DND-41 (cell line): Measurements from ENCODE around the gene ALG9.

Experiments used
- ATAC-seq: fragments of 200-7000 bp; cut with Tn5 transposase; 3 replicates; pipeline ENCODE4 v1.9.1; 2021; ENCODE audit warnings: low read depth; ENCODE audit not compliant: insufficient read depth
- DNase-seq: peaks from one replicate; pipeline ENCODE4 v3.0.0-alpha.2; 2020
- H2AFZ ChIP-seq: 2 replicates; pipeline ENCODE4 v1.6.0; 2012; ENCODE audit warnings: low read depth, low read length
- H3K27ac ChIP-seq: 2 replicates; pipeline ENCODE4 v1.5.1; 2012; ENCODE audit warnings: low read length, inconsistent platforms
- H3K27me3 ChIP-seq: fragments of 200-600 bp; sonication (generic); 2 replicates; pipeline ENCODE4 v1.6.0; 2012; ENCODE audit warnings: low read length, mild to moderate bottlenecking, inconsistent platforms; ENCODE audit not compliant: insufficient read depth, poor library complexity
- H3K36me3 ChIP-seq: 2 replicates; pipeline ENCODE4 v1.5.1; 2012; ENCODE audit warnings: low read length, inconsistent platforms; ENCODE audit not compliant: insufficient read depth
- H3K4me1 ChIP-seq: 2 replicates; pipeline ENCODE4 v1.5.1; 2012; ENCODE audit warnings: mild to moderate bottlenecking, low read length; ENCODE audit not compliant: insufficient read depth
- H3K4me2 ChIP-seq: 2 replicates; pipeline ENCODE4 v1.6.0; 2012; ENCODE audit warnings: mild to moderate bottlenecking, moderate library complexity, low read length, inconsistent platforms; ENCODE audit not compliant: insufficient read depth
- H3K4me3 ChIP-seq, 2 experiments: fragments of 200-600 bp in 1 of 2; shearing (Covaris generic) in 1 of 2; 2 replicates each; pipeline ENCODE4 v1.5.1; 2012 to 2016; ENCODE audit warnings: inconsistent platforms in 2 of 2, low read length in 2 of 2, mild to moderate bottlenecking in 2 of 2, low read depth in 1 of 2, moderate library complexity in 1 of 2
- H3K79me2 ChIP-seq: 2 replicates; pipeline ENCODE4 v1.6.0; 2012; ENCODE audit warnings: low read length, inconsistent platforms; ENCODE audit not compliant: insufficient read depth
- H3K9ac ChIP-seq: 2 replicates; pipeline ENCODE4 v1.6.0; 2012; ENCODE audit warnings: low read depth, mild to moderate bottlenecking, inconsistent platforms, low read length, moderate library complexity
- H3K9me3 ChIP-seq: 2 replicates; pipeline ENCODE4 v1.5.1; 2012; ENCODE audit warnings: low read length, moderate library complexity, mild to moderate bottlenecking, inconsistent platforms; ENCODE audit not compliant: insufficient read depth, severe bottlenecking
- H4K20me1 ChIP-seq: 2 replicates; pipeline ENCODE4 v1.6.0; 2012; ENCODE audit warnings: low read length; ENCODE audit not compliant: insufficient read depth
- CTCF ChIP-seq: IDR thresholded peaks from 2 replicates; pipeline ENCODE4 v1.5.1; 2012; ENCODE audit warnings: borderline replicate concordance, low read length, moderate library complexity, mild to moderate bottlenecking; ENCODE audit not compliant: poor library complexity, severe bottlenecking; ENCODE audit errors: extremely low read depth
- EZH2 ChIP-seq: IDR thresholded peaks from 3 replicates; pipeline ENCODE4 v1.6.1; 2012; ENCODE audit warnings: borderline replicate concordance, low read depth, mild to moderate bottlenecking, moderate library complexity, low read length, inconsistent platforms; ENCODE audit not compliant: severe bottlenecking

ALG9 gene

GRCh38 chr11:111913031-111913861 lies 41.9 kb upstream of the ALG9 start:
- peaks cover 4% of the 10 kb centered on the region for H3K27me3 ChIP-seq
- no peaks in the 10 kb centered on the region for H4K20me1 ChIP-seq
- H3K36me3 ChIP-seq: no peaks in the 10 kb centered on the region
- no peaks in the 10 kb centered on the region for H3K79me2 ChIP-seq
- H3K4me2 ChIP-seq: no peak overlapping the region
- H2AFZ ChIP-seq: no peak overlapping the region
- no peak overlapping the region for H3K27ac ChIP-seq
- H3K4me3 ChIP-seq: no peak overlapping the region
- ATAC-seq (no peak), DNase-seq (no peak)
- TF ChIP-seq CTCF (no peak), EZH2 (no peak)
- no peaks in the 10 kb centered on the region for H3K9me3 ChIP-seq
- H3K9ac ChIP-seq: no peak overlapping the region
- H3K4me1 ChIP-seq: no peaks in the 10 kb centered on the region

GRCh38 chr11:111912535-111912934 lies 41.2 kb upstream of the ALG9 start, which contains the start of gene HSPB2:
Gene HSPB2, plus strand, starts transcription at chr11:111912734. Its CDS starts 96 bp downstream, at chr11:111912830.
- Histone ChIP-seq H3K9ac (no peak within 1 kb of the TSS), H3K79me2 (no peaks in the 10 kb centered on the region), H3K27me3 (peaks cover 4% of the 10 kb centered on the region), H3K9me3 (no peaks in the 10 kb centered on the region), H3K4me1 (no peaks in the 10 kb centered on the region), H4K20me1 (no peaks in the 10 kb centered on the region), H3K27ac (no peak within 1 kb of the TSS), H3K36me3 (no peaks in the 10 kb centered on the region), H3K4me3 (no peak within 1 kb of the TSS), H3K4me2 (no peak within 1 kb of the TSS), H2AFZ (no peak within 1 kb of the TSS)
- DNase-seq: no peak
- TF ChIP-seq EZH2 (no peak), CTCF (no peak)
- ATAC-seq: no peak

- Histone ChIP-seq H3K4me1 (no peaks in the 10 kb centered on the region), H4K20me1 (no peaks in the 10 kb centered on the region), H3K36me3 (no peaks in the 10 kb centered on the region), H2AFZ (no peak within 1 kb of the TSS), H3K9ac (no peak within 1 kb of the TSS), H3K4me3 (no peak within 1 kb of the TSS), H3K79me2 (no peaks in the 10 kb centered on the region), H3K27me3 (peaks cover 4% of the 10 kb centered on the region), H3K27ac (no peak within 1 kb of the TSS), H3K4me2 (no peak within 1 kb of the TSS), H3K9me3 (no peaks in the 10 kb centered on the region)
- DNase-seq (no peak), ATAC-seq (no peak)
- TF ChIP-seq CTCF (no peak), EZH2 (no peak)
Measured at GRCh38 chr11:111911563-111912401, 40.4 kb upstream of the ALG9 start, which contains the start of gene CRYAB. Gene CRYAB, minus strand, starts transcription at chr11:111911770. Its CDS starts 46 bp downstream, at chr11:111911724.
